Endothelial cell of umbilical vein (primary cell): ENCODE data around the gene NUDT4B. TPM values are rescaled to one million over a fixed set of nuclear protein-coding genes. Genes with fewer than 3 reads are reported as not detected.
A peak's percentile ranks its signal among the peaks of the same experiment; 100 is the strongest.
"Not testable (repeated sequence)": the region's sequence is repeated elsewhere in the genome, so short reads cannot be mapped to it uniquely, and the experiment has no call there.

ENCODE experiments used
- BruUV-seq: library from RNA; stranded (reverse); fragments of 400-500 nt; replicated peaks from 2 replicates; lab custom pipeline; 2021; lab: Mats Ljungman, UMichigan
- CTCF ChIA-PET: fragments of 300-600, 350-600 bp; sonication (Branson Sonifier 250); formaldehyde crosslinking; loops from one replicate; lab custom pipeline; 2021; ENCODE audit warnings: antibody characterized with exemption, inconsistent platforms; lab: Charles Lee
- POLR2A ChIA-PET: fragments of 300-600, 350-600 bp; sonication (Branson Sonifier 250); formaldehyde crosslinking; loops from one replicate; lab custom pipeline; 2021; ENCODE audit warnings: antibody characterized with exemption, inconsistent platforms; lab: Charles Lee
- DNase-seq: peaks from one replicate; pipeline ENCODE4 v3.0.0-alpha.2; 2011; ENCODE audit warnings: low read depth, low spot score
- FAIRE-seq: peaks from 2 replicates; lab custom pipeline; 2011; peaks lifted over from hg19 to GRCh38; lab: Jason Lieb, UNC
- H2AFZ ChIP-seq: 2 replicates; pipeline ENCODE4 v1.6.0; 2012; ENCODE audit warnings: low read depth, low read length, control low read depth, inconsistent platforms
- H3K27ac ChIP-seq: 2 replicates; pipeline ENCODE4 v1.5.1; 2011; ENCODE audit warnings: low read depth, mild to moderate bottlenecking, control low read depth, low read length, moderate library complexity; ENCODE audit not compliant: insufficient read depth
- H3K27me3 ChIP-seq, 2 experiments: 2 replicates each; pipeline versions ENCODE4 v1.6.0 to v1.6.1; 2011; ENCODE audit warnings: low read length in 2 of 2, mixed read lengths in 1 of 2; ENCODE audit not compliant: control insufficient read depth in 2 of 2, insufficient read depth in 2 of 2
- H3K36me3 ChIP-seq, 2 experiments: 2 replicates in 1 of 2; 3 replicates in 1 of 2; pipeline ENCODE4 v1.5.1; 2011; ENCODE audit warnings: low read length in 2 of 2, mild to moderate bottlenecking in 1 of 2, moderate library complexity in 1 of 2; ENCODE audit not compliant: control insufficient read depth in 2 of 2, insufficient read depth in 2 of 2; ENCODE audit errors: extremely low read depth in 1 of 2
- H3K4me1 ChIP-seq: 3 replicates; pipeline ENCODE4 v1.5.1; 2011; ENCODE audit warnings: mild to moderate bottlenecking, low read length; ENCODE audit not compliant: control insufficient read depth, insufficient read depth; ENCODE audit errors: extremely low read depth
- H3K4me2 ChIP-seq: 2 replicates; pipeline ENCODE4 v1.6.1; 2011; ENCODE audit warnings: low read length, control low read depth, mixed read lengths; ENCODE audit not compliant: insufficient read depth
- H3K4me3 ChIP-seq, 3 experiments: fragments of 200-600 bp in 1 of 3; sonication (generic), shearing (Covaris generic) in 1 of 3; replicated peaks in 1 of 3; 2 replicates each; pipeline ENCODE4 v1.5.1; 2011 to 2016; ENCODE audit warnings: control low read depth in 3 of 3, low read length in 3 of 3, mild to moderate bottlenecking in 2 of 3, inconsistent platforms in 1 of 3, low read depth in 1 of 3, moderate library complexity in 1 of 3; ENCODE audit not compliant: insufficient read depth in 1 of 3
- H3K79me2 ChIP-seq: 2 replicates; pipeline ENCODE4 v1.6.0; 2012; ENCODE audit warnings: low read length, inconsistent platforms; ENCODE audit not compliant: control insufficient read depth, insufficient read depth
- H3K9ac ChIP-seq: replicated peaks from 2 replicates; pipeline ENCODE3; 2011; ENCODE audit warnings: low read length, control low read depth; ENCODE audit not compliant: insufficient read depth; ENCODE audit errors: extremely low read depth
- H3K9me1 ChIP-seq: replicated peaks from 3 replicates; pipeline ENCODE4 v1.6.0; 2011; ENCODE audit warnings: mild to moderate bottlenecking, low read length; ENCODE audit not compliant: control insufficient read depth, insufficient read depth; ENCODE audit errors: extremely low read depth
- H3K9me3 ChIP-seq: replicated peaks from 2 replicates; pipeline ENCODE4 v1.5.1; 2012; ENCODE audit warnings: low read length, inconsistent platforms; ENCODE audit not compliant: control insufficient read depth, insufficient read depth
- H4K20me1 ChIP-seq: replicated peaks from 2 replicates; pipeline ENCODE3; 2011; ENCODE audit warnings: mild to moderate bottlenecking, low read length; ENCODE audit not compliant: control insufficient read depth, insufficient read depth; ENCODE audit errors: extremely low read depth
- dilution Hi-C: fragments of 300-500 bp; cut with MboI; formaldehyde crosslinking; loops from one replicate; pipeline ENCODE4 v1.15.0; 2019; ENCODE audit warnings: low sequenced_read_pairs; ENCODE audit not compliant: extremely low pct_ligation_motif_present
- intact Hi-C: fragments of 100-400 bp; cut with micrococcal nuclease; formaldehyde crosslinking; loops from one replicate; pipeline ENCODE4 v1.10.0; 2022
- polyA plus RNA-seq, 4 experiments: library from polyadenylated mRNA; depleted of rRNA in 3 of 4; stranded (reverse) in 3 of 4; unstranded in 1 of 4; fragments of >200 nt; gene quantifications; 2 replicates each; pipeline versions ENCODE4 v1.2.1 to v1.2.3, GENCODE V29; 2011 to 2012; ENCODE audit warnings: missing spikeins in 1 of 4
- total RNA-seq: library from RNA; stranded (reverse); gene quantifications from 2 replicates; pipeline ENCODE4 v1.2.3, GENCODE V29; 2021

Gene NUDT4B
- total and polyA plus RNA-seq, 2 donors (not counting 3 experiments of a cell fraction or from before 2014, with no cell fraction given) = 39.0 TPM; not detected in 1

DNA sequence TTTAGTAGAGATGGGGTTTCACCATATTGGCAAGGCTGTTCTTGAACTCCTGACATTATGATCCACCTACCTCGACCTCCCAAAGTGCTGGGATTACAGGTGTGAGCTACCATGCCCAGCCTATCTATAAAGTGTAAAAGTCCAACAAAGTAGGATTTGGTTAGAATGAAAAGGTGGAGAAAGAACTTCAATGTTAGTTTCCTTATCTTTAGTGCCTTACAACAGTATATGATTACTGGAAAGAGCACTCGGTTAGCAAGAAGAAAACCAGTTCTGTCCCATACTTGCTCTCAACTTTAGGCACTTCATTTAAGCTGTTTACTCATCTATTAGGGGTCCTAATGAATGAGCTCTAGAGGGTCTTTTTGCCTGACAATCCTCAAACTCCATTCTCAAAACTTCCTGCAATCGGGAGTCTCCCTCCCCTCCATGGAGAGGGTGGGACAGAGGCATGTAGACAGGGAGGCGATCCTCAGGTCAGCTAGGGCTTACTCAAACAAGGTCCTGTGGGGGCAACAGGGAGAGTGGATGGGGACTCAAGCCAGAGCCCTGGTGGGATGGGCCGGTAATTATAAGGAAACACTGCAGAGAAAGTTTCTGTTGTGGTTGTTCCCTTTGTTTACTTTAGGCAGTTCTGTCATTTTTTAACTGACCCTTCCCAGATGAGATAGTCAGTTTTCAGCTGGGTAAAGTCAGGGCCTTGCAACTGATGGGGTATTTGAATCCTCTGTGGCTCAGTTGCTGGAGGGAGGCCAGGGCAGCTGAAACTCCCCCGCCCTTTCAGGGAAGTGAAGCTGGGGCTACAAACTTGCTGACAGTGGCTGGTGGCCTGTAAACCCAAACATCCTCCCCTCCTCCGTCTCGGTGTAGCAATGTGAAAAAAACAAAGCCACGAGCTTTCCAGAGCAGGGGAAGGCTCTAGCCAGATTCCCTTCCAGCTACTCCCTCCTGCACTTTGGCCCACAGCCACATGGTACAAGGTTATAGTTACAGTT lies 4.6 kb upstream of the NUDT4B start:
- H3K36me3 ChIP-seq, POLR2A ChIA-PET, FAIRE-seq, BruUV-seq, H3K4me3 ChIP-seq, H2AFZ ChIP-seq, H3K27me3 ChIP-seq, H3K9ac ChIP-seq, H3K4me2 ChIP-seq, H3K9me1 ChIP-seq, CTCF ChIA-PET, H4K20me1 ChIP-seq, DNase-seq, H3K4me1 ChIP-seq, dilution Hi-C loops, H3K79me2 ChIP-seq, H3K9me3 ChIP-seq, H3K27ac ChIP-seq, intact Hi-C loops: not testable (repeated sequence)

DNA sequence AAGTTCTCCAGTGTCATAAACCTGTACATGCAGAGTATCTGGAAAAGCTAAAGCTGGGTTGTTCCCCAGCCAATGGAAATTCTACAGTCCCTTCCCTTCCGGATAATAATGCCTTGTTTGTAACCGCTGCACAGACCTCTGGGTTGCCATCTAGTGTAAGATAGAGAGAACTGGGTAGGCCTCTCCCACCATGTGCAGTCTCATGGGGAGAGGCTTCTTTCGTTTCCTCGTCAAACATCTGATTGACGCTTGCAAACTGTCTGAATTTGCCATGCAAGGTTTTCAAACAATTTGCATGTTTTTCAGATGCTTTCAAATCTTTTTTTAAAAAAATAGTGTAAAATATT lies 734 bp downstream of the NUDT4B start:
- H3K4me2 ChIP-seq, H3K79me2 ChIP-seq, H3K27me3 ChIP-seq, intact Hi-C loops, CTCF ChIA-PET, BruUV-seq, H3K36me3 ChIP-seq, H3K9ac ChIP-seq, H3K4me1 ChIP-seq, H3K27ac ChIP-seq, H3K4me3 ChIP-seq, DNase-seq, H3K9me1 ChIP-seq, H4K20me1 ChIP-seq, H3K9me3 ChIP-seq, H2AFZ ChIP-seq, POLR2A ChIA-PET, dilution Hi-C loops: not testable (repeated sequence)
- peak; percentile 78 for FAIRE-seq

DNA sequence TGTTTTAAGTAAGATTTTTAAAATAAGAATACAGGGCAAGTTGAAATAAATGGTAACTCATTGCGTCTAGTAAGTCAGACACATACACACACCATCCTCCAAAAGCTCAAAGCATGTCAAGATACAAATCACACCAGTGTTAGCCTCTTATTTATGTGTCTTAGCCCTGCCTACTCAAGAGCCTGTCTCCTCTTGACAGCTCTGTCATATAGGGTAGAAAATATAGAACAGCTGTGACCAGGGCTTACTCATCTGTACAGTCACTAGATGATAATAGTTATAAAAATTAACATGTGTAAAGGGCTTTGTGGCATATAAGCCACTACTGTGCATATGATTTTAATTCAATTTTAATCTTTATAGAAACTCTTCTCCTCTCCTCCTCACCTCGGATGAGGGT lies 7.7 kb downstream of the NUDT4B start:
- FAIRE-seq, H4K20me1 ChIP-seq: not testable (repeated sequence)

DNA sequence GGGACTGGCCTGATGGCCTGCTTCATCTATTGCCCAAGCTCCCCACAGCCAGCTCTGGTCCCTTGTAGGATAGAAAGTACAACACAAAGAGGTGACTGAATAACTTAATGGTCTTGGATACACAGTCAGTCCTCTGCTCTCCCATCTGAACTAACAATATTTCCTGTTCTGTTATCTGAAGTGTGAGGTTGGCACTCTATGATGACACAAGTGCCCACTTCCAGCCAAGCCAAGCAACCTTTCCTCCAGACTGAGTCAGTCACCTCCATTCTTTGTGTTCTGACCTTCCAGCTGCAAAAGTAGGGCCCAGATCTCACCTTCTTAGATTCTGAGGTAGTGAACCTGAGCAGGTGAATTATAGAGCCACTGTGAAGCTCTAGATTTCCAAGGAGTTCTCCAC lies 8.9 kb downstream of the NUDT4B start:
- not testable (repeated sequence) for H3K79me2 ChIP-seq, FAIRE-seq, H3K36me3 ChIP-seq

More for the DNA sequence above, 7.7 kb downstream of the NUDT4B start:
- H3K27ac ChIP-seq, H3K4me2 ChIP-seq, H3K4me1 ChIP-seq, H3K9me1 ChIP-seq, H3K9ac ChIP-seq, H3K4me3 ChIP-seq, H3K36me3 ChIP-seq, H3K9me3 ChIP-seq, intact Hi-C loops, H3K79me2 ChIP-seq, BruUV-seq, DNase-seq, POLR2A ChIA-PET, CTCF ChIA-PET, H3K27me3 ChIP-seq, dilution Hi-C loops, H2AFZ ChIP-seq: not testable (repeated sequence)

More for the DNA sequence above, 8.9 kb downstream of the NUDT4B start:
- H3K27ac ChIP-seq, POLR2A ChIA-PET, CTCF ChIA-PET, H3K9ac ChIP-seq, intact Hi-C loops, BruUV-seq, H3K4me2 ChIP-seq, H4K20me1 ChIP-seq, H3K4me1 ChIP-seq, dilution Hi-C loops, H3K9me1 ChIP-seq, DNase-seq, H3K9me3 ChIP-seq, H3K4me3 ChIP-seq, H3K27me3 ChIP-seq, H2AFZ ChIP-seq: not testable (repeated sequence)
